GM19395 (cell line): ENCODE data around the gene JAK3.
"Not testable (repeated sequence)": the region's sequence is repeated elsewhere in the genome, so short reads cannot be mapped to it uniquely, and the experiment has no call there.

ENCODE experiments used
- ATAC-seq: cut with Tn5 transposase; IDR thresholded peaks from one replicate; pipeline ENCODE4 v1.9.1; 2021; ENCODE audit warnings: mild to moderate bottlenecking, moderate library complexity; ENCODE audit not compliant: unreplicated experiment

JAK3 gene

GRCh38 chr19:17807731-17808316 lies 40.0 kb downstream of the JAK3 start:
- ATAC-seq: no peak

GRCh38 chr19:17806945-17807344 lies 40.8 kb downstream of the JAK3 start:
- no peak for ATAC-seq

GRCh38 chr19:17805427-17805826 lies 42.4 kb downstream of the JAK3 start:
- no peak for ATAC-seq

DNA sequence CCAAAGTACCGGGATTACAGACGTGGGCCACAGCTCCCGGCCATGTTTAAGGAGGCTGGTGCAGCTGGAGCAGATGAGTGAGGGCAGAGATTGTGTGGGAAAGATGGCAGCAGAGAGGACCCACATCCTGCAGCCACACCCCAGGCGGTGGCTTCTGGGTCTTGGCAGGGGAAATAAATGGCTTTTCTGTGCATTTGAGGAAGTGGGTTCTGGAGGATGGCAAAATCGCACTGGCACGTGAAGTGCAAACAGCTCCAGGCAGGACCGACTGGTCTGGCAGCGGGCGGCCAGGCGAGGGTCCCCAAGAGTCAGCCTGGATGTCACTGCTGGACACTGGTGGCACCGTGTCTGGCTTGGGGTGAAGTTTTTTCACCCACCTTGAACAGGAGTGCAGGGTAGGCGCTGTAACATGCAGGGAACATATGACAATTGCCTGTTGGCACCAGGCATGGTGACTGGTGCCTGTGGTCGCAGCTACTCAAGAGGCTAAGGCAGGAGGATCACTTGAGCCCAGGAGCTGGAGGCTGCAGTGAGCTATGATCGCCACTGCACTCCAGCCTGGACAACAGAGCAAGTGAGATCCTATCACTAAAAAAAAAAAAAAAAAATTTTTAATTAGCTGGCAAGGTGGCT lies 44.4 kb downstream of the JAK3 start:
- no peak for ATAC-seq

DNA sequence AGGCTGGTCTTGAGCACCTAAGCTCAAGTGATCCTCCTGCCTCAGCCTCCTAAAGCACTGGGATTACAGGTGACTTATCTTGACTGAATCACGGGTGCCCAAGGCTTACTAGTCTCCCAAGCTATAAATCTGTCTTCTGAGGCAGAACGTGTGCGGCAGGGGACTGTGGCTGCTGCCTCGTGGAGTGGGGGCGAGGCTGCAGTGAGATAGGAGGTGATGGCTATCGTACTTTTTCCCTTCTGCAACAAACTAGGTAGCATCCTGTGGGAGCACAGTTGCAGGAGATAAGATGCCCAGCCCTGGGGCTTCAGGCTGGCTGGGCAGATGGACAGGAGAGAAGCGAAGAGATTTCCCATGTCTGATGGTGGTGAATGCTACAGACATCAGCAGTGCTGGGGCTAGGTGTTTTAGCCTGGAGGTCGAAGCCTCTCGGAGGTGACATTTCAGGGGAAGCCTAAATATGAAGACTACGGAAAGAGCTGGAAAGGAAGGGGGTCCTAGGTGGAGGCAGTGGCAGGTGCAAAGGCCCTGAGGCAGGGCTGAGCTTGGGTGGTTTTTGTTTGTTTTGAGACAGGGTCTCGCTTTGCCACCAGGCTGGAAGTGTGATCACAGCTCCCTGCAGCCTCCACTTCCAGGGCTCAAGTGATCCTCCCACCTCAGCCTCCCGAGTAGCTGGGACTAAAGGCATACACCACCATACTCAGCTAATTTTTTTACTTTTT lies 45.5 kb downstream of the JAK3 start:
- ATAC-seq: no peak

DNA sequence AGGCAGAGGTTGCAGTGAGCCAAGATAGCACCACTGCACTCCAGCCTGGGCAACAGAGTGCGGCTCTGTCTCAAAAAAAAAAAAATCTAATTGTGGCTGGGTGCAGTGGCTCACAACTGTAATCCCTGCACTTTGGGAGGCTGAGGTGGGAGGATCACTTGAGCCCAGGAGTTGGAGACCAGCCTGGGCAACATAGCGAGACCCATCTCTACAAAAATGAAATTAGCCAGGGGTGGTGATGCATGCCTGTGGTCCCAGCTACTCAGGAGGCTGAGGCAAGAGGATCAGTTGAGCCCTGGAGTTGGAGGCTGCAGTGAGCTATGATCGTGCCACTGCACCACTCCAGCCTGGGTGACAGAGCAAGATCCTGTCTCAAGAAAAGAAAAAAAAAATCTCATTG lies 49.2 kb downstream of the JAK3 start:
- not testable (repeated sequence) for ATAC-seq

- no peak for ATAC-seq
Measured at GRCh38 chr19:17797424-17798201, 50.2 kb downstream of the JAK3 start.

DNA sequence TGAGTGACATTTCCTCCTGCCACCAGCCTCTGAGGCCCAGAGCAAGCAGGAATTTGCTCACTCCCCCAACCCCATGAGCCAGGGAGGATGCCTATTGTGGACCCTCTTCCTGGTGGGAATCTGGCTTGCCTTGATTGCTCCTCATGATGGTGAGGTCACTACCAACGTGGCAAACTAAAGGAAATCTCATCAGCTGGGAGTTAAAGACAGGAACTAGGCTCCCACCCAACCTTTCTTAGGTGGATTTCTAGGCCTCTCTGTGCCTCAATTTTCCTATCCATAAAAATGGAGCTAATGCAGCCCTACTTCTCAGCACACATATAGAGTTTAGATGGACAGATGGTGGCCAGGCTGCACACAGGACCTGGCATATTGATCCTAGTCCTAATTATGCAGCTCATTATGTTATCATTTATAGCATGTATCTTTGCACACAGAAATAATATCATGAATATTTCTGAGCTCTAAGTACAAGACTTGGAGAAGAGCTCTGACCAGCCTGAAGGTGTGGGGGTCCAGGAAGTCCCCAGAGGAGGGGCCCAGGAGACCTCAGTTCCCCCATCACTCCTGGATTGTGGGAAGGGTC lies 50.9 kb downstream of the JAK3 start:
- ATAC-seq: no peak

DNA sequence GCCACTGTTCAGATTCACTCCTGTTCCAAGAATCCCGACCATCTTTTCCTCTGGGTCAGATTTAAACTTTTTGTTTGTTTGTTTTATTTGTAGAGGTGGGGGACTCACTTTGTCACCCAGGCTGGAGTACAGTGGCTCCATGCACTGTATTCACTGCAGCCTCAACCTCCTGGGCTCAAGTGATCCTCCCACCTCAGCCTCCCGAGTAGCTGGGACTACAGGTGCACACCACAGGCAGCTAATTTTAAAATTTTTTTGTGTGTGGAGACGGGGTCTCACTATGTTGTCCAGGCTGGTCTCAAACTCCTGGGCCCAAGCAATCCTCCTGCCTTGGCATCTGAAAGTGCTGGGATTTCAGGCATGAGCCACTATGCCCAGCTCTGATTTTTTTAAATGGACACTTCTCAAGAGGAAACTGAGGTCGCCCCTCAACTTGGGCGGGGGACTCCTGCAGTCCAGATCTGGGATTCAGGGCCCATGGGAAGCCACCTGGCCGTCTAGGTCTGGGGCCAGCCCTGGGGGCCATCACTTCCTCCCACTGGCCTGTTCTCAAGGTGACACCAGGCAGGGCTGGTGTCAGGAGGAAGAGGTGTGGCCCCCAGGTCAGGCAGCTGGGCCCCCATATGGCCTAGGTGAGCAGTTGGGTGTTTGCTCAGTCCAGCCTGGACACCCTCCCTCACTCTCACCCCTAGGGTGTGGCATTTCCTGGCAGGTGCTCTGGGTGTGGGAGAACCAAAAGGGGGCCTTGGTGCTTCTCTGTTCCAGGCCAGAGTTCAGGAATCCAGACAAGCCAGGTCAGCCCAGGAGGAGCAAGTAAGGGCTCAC lies 51.6 kb downstream of the JAK3 start:
- no peak for ATAC-seq

GRCh38 chr19:17795495-17795856 lies 52.3 kb downstream of the JAK3 start:
- ATAC-seq: no peak

DNA sequence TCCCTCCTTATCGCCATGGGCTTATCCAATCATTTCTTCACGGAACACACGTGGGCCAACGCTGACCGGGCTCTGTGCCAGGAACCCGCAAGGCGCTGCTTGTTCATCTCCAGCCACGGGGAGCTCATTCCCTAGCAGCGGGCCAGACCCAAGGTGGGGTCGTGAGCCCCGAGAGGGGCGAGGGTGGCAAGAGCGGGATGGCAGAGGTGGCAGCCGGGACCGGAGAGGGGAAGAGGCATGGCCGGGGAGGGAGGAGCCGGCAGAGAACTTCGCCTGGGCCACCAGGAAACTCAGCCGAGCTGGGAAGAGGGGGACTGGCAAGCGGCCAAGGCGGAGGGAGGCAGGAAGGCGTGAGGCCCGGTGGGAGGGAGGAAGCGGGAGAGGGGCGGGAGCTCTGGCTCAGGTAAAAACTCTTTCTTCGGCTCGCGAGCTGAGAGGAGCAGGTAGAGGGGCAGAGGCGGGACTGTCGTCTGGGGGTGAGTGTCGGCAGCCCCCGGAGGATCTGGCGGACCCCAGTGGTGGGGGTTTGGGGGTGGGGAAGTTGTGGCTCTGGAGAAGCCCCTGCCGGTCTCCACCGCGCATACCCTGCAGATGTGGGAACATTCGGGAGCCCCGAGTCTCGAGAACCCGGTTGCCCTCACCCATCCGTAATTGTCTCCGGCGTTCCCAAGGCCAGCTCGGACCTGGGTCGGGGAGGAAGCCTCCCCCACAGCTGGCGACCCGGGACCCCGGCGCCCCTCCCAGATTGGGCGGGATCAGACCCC lies 52.9 kb downstream of the JAK3 start, which contains the start of gene B3GNT3:
Gene B3GNT3 (plus strand): TSS at position 408 of the 764 bp plus-strand sequence. CDS start 12,670 bp downstream, outside the sequence.
- no peak for ATAC-seq

GRCh38 chr19:17794412-17794730 lies 53.4 kb downstream of the JAK3 start:
- no peak for ATAC-seq

DNA sequence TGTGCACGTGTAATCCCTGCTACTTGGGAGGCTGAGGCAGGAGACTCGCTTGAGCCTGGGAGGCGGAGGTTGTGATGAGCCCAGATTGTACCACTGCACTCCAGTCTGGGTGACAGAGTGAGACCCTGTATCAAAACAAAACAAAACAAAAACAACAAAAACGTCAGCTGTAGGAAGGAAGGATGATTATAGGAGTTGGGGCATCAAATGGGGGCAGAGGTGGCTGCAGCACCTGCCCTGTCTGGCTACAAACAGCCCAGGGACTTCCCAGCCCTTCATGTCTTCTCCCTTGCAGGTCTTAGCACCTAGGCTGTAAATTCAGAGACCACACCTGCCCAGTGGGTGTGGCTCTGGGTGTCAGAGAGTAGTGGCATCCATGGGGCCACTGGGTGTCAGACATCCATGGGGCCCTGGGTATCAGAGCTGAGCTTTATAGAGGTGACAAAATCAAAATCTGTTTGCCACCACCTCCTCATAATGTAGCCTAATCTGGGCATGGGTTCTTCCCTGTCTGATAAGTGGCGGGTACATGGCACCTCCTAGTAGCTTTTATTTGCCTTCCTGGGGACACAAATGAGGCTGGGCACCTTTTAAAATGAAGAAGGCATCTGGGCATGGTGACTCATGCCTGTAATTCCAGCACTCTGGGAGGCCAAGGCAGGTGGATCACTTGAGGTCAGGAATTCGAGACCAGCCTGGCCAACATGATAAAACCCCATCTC lies 57.6 kb downstream of the JAK3 start:
- ATAC-seq: no peak

- no peak for ATAC-seq
Measured at GRCh38 chr19:17788632-17789031, 59.1 kb downstream of the JAK3 start.

GRCh38 chr19:17787274-17787913 lies 60.4 kb downstream of the JAK3 start:
- no peak for ATAC-seq

GRCh38 chr19:17784201-17785008 lies 63.4 kb downstream of the JAK3 start:
- ATAC-seq: no peak

DNA sequence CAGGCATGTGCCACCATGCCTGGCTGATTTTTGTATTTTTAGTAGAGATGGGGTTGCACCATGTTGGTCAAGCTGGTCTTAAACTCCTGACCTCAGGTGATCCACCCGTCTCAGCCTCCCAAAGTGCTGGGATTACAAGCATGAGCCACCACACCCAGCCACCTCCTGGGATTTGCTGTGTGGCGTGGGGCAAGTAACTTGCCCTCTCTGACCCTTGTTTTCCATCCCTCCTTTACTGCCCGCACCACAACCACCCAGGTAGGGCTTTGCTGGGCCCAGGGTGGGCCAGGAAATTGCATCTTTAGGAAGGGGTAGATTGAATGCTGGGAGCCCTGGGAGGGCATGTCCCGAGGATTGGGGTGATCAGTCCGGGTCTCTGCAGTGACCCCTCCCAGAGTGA lies 64.1 kb downstream of the JAK3 start:
- ATAC-seq: not testable (repeated sequence)

GRCh38 chr19:17780781-17781180 lies 67.0 kb downstream of the JAK3 start:
- ATAC-seq: no peak
